Measurements from ENCODE around the gene KRCC1. TPM values are rescaled to one million over a fixed set of nuclear protein-coding genes. Genes with fewer than 3 reads are reported as not detected.

Gene KRCC1
- total and polyA plus RNA-seq, 8 donors, result 8.3 to 21.2 (median 10.6) TPM

DNA sequence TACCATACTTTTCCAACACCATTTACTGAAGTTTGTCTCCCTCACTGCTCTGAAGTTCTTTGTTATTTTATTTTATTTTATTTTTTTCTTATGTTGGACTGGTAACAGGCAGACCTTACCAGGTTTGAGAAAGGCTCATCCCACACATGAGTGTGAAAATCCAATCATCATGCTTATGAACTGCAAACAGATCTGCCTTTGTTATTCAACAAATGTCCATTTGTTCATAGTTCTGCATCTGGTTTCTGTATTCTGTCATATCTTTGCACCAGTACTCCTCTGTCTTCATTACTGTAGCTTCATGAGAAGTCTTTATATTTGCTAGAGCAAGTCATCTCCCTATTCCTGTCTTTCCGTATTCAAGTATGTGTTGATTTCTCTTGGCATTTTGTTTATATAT lies 44.6 kb downstream of the KRCC1 start:
- Histone ChIP-seq H3K9me3 (no peaks in the 10 kb centered on the region), H3K4me3 (no peak overlapping the region), H3K27me3 (no peaks in the 10 kb centered on the region), H3K36me3 (no peaks in the 10 kb centered on the region), H3K4me1 (no peaks in the 10 kb centered on the region), H3K27ac (no peak overlapping the region)
- no peak for DNase-seq
- TF ChIP-seq, protein P1, sequence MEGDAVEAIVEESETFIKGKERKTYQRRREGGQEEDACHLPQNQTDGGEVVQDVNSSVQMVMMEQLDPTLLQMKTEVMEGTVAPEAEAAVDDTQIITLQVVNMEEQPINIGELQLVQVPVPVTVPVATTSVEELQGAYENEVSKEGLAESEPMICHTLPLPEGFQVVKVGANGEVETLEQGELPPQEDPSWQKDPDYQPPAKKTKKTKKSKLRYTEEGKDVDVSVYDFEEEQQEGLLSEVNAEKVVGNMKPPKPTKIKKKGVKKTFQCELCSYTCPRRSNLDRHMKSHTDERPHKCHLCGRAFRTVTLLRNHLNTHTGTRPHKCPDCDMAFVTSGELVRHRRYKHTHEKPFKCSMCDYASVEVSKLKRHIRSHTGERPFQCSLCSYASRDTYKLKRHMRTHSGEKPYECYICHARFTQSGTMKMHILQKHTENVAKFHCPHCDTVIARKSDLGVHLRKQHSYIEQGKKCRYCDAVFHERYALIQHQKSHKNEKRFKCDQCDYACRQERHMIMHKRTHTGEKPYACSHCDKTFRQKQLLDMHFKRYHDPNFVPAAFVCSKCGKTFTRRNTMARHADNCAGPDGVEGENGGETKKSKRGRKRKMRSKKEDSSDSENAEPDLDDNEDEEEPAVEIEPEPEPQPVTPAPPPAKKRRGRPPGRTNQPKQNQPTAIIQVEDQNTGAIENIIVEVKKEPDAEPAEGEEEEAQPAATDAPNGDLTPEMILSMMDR (IDR thresholded peaks at IDR 0.05), result no peak
- FAIRE-seq, result no peak
- intact Hi-C loops (cut with DNase I), result no loop called here
- no peak for ATAC-seq
- 67 to 82% methylated on average over 1 of the region's 1 CpG for WGBS, 2 donors

DNA sequence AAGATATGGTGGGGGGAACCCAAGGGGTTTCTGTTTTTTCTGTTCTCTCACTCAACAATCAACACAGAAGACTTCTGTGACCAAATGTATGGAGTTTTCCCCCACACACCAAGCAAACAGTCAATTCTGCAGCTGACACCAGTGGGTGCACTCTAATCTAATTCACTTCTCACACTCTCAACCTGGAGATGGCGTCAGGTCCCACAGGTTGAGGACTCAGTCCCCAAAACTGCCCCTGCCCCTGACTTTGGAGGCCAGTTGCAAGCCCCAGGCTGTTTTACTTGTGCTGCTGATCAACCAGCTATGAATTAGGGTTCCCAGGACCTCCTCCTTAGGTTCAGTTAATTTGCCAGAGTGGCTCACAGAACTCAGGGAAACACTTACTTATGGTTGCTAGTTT lies 45.4 kb downstream of the KRCC1 start:
- H3K4me3 ChIP-seq, result no peak overlapping the region
- H3K4me1 ChIP-seq, result no peaks in the 10 kb centered on the region
- ATAC-seq (no peak), FAIRE-seq (no peak), DNase-seq (no peak)
- TF ChIP-seq, protein P1 (IDR thresholded peaks at IDR 0.05), result no peak
- H3K9me3 ChIP-seq, result no peaks in the 10 kb centered on the region
- intact Hi-C loops (cut with DNase I), result no loop called here
- no peaks in the 10 kb centered on the region for H3K36me3 ChIP-seq
- 84 to 91% methylated on average over 1 of the region's 1 CpG for WGBS, 2 donors
- H3K27me3 ChIP-seq, result no peaks in the 10 kb centered on the region
- no peak overlapping the region for H3K27ac ChIP-seq

DNA sequence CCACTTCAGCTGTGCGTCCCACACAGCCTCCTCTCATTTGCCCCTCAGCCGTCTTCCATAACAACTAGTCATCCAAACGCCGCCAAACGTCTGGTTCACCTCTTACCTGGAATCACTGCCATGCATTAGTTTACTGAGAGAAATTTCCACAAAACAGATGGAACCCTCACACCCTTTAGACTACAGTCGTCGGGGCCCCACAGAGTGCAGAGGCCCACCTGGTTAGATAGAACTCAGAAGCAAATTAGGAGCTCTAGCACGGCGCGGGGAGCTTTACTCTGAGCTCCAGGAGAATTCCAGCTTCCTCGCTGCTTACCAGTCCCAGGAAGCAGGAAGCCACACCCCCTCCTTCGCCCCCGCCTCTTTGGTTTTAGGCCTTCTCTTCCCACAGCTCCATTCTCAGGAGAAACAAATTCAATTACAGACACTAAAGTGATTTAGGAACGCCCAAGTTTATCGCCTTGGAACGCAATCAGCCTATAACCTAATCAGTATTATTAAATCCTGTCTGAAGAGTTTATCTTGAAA lies 48.6 kb downstream of the KRCC1 start:
- Histone ChIP-seq H3K36me3 (no peaks in the 10 kb centered on the region), H3K27ac (no peak overlapping the region), H3K9me3 (no peaks in the 10 kb centered on the region), H3K4me1 (no peaks in the 10 kb centered on the region), H3K4me3 (no peak overlapping the region), H3K27me3 (no peaks in the 10 kb centered on the region)
- intact Hi-C loops (cut with DNase I), result no loop called here
- FAIRE-seq (no peak), DNase-seq (no peak), ATAC-seq (no peak)
- TF ChIP-seq, protein P1 (IDR thresholded peaks at IDR 0.05), result no peak
- 91 to 92% methylated on average over 16 of the region's 16 CpGs for WGBS, 2 donors

DNA sequence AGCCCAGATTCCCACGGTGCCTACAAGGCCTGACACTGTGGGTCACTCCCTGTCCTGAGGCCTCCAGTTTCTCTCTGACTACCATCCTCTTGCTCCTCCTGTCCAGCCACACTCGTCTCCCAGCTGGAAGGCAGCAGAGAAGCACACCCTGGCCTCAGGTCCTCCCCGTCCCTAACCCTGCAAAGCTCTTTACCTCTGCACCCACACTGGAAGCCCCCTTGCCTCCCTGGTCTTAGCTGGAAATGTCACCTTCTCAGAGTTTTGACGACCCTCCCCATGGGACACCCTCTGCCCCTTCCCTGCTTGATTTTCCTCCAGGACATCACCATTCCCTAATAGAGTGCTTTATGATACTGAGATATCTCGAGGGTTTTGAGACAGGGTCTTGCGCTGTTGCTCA lies 49.8 kb downstream of the KRCC1 start:
- intact Hi-C loops (cut with DNase I), result no loop called here
- H3K4me1 ChIP-seq, result no peaks in the 10 kb centered on the region
- DNase-seq (no peak), ATAC-seq (no peak), FAIRE-seq (no peak)
- H3K9me3 ChIP-seq, result no peaks in the 10 kb centered on the region
- TF ChIP-seq, protein P1 (IDR thresholded peaks at IDR 0.05), result no peak
- no peaks in the 10 kb centered on the region for H3K36me3 ChIP-seq
- no peak overlapping the region for H3K27ac ChIP-seq
- WGBS, 2 donors, result 80% methylated on average over 6 of the region's 6 CpGs
- H3K4me3 ChIP-seq, result no peak overlapping the region
- no peaks in the 10 kb centered on the region for H3K27me3 ChIP-seq

DNA sequence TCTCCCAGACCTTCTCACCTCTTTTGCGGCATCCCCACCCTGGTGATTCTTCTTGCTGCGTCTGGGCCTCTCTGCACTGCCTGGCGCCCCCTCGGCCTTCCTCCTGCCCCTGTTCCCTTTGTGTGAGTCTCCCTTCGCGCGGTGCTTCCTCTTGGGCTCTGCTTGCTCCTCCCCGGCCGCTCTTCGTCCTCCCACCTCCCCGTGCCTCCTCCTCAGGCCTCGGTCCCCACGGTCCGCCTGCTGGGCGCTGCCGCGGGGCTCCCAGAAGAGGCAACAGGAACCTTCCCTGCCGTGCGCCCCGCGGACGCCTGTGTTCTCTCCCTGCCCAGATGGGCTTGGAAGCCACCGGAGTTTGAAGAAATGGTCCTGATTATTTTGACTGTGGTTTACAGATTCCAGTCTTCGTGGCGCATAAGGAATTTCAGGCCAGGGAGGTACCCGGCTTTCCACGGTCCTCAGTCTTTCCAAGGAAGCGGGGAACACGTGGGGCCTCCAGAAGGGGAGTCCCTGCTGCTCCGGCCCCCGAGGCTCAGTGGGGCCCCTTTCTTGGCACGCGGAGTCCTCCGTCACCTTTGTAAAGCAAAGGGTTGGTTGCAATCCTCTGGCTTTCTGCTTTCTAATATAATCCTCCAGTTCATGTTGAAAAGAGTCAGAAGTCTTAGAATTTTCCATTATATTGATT lies 52.4 kb downstream of the KRCC1 start:
- Histone ChIP-seq H3K4me3 (no peak overlapping the region), H3K27me3 (no peaks in the 10 kb centered on the region), H3K27ac (no peak overlapping the region), H3K9me3 (no peaks in the 10 kb centered on the region), H3K4me1 (no peaks in the 10 kb centered on the region), H3K36me3 (no peaks in the 10 kb centered on the region)
- WGBS, 2 donors, result 62 to 70% methylated on average over 34 of the region's 34 CpGs
- no peak for ATAC-seq
- intact Hi-C loops (cut with DNase I), result no loop called here
- TF ChIP-seq, protein P1 (IDR thresholded peaks at IDR 0.05), result no peak
- no peak for DNase-seq
- no peak for FAIRE-seq
